GM12878 (cell line): ENCODE results near the gene CLIC3. TPM values are rescaled to one million over a fixed set of nuclear protein-coding genes. Genes with fewer than 3 reads are reported as not detected.

Source experiments
- ATAC-seq: fragments of 200-7000 bp; cut with Tn5 transposase; 3 replicates; pipeline ENCODE4 v1.9.1; 2020; ENCODE audit warnings: mild to moderate bottlenecking, moderate library complexity
- BruUV-seq: library from RNA; stranded (reverse); fragments of 400-500 nt; replicated peaks from 2 replicates; lab custom pipeline; 2021; lab: Mats Ljungman, UMichigan
- CTCF ChIA-PET: fragments of 300-600 bp; sonication (Branson Sonifier 250); formaldehyde crosslinking; extraction: SDS; loops from one replicate; lab custom pipeline; 2021; ENCODE audit warnings: inconsistent platforms; lab: Yijun Ruan, JAX
- POLR2A ChIA-PET: fragments of 350-600 bp; formaldehyde crosslinking; extraction: SDS; loops from one replicate; lab custom pipeline; 2021; ENCODE audit warnings: inconsistent platforms; lab: Charles Lee
- RAD21 ChIA-PET: fragments of 300-600 bp; sonication (Branson Sonifier 250); formaldehyde crosslinking; loops from one replicate; lab custom pipeline; 2023; ENCODE audit warnings: antibody characterized with exemption; ENCODE audit not compliant: unreplicated experiment; lab: Charles Lee
- SMC1A ChIA-PET: fragments of 300-600 bp; sonication (Branson Sonifier 250); formaldehyde crosslinking; loops from one replicate; lab custom pipeline; 2023; ENCODE audit not compliant: unreplicated experiment, uncharacterized antibody; lab: Charles Lee
- DNase-seq: peaks from one replicate; pipeline ENCODE4 v3.0.0-alpha.2; 2011; ENCODE audit warnings: low read depth, low spot score
- FAIRE-seq: peaks from 3 replicates; lab custom pipeline; 2011; peaks lifted over from hg19 to GRCh38; lab: Jason Lieb, UNC
- H2AFZ ChIP-seq: 2 replicates; pipeline ENCODE4 v1.6.0; 2011; ENCODE audit warnings: low read depth, low read length, control low read depth; ENCODE audit not compliant: control insufficient read depth
- H3K27ac ChIP-seq: 2 replicates; pipeline ENCODE4 v1.5.1; 2011; ENCODE audit warnings: control low read depth; ENCODE audit not compliant: control insufficient read depth, insufficient read depth
- H3K27me3 ChIP-seq, 2 experiments: replicated peaks in 1 of 2; 2 replicates each; pipeline versions ENCODE4 v1.6.0 to v1.6.1; 2011; ENCODE audit warnings: low read length in 1 of 2; ENCODE audit not compliant: control insufficient read depth in 2 of 2, insufficient read depth in 2 of 2
- H3K36me3 ChIP-seq, 2 experiments: 2 replicates each; pipeline ENCODE4 v1.5.1; 2011; ENCODE audit warnings: low read length in 1 of 2; ENCODE audit not compliant: control insufficient read depth in 2 of 2, insufficient read depth in 2 of 2
- H3K4me1 ChIP-seq: 2 replicates; pipeline ENCODE4 v1.6.1; 2011; ENCODE audit warnings: mild to moderate bottlenecking, low read length, moderate library complexity, mixed read lengths; ENCODE audit not compliant: control insufficient read depth, insufficient read depth
- H3K4me2 ChIP-seq: 2 replicates; pipeline ENCODE4 v1.6.0; 2011; ENCODE audit warnings: control low read depth; ENCODE audit not compliant: control insufficient read depth, insufficient read depth
- H3K4me3 ChIP-seq: fragments of 200-600 bp; sonication (generic); 2 replicates; pipeline ENCODE4 v1.5.1; 2016
- H3K79me2 ChIP-seq: 2 replicates; pipeline ENCODE4 v1.6.0; 2011; ENCODE audit warnings: low read length; ENCODE audit not compliant: control insufficient read depth, insufficient read depth
- H3K9ac ChIP-seq: 2 replicates; pipeline ENCODE4 v1.8.0; 2011; ENCODE audit warnings: low read length, control low read depth, mixed read lengths; ENCODE audit not compliant: control insufficient read depth, insufficient read depth
- H3K9me3 ChIP-seq: replicated peaks from 3 replicates; pipeline ENCODE4 v1.5.1; 2011; ENCODE audit warnings: mild to moderate bottlenecking, low read length; ENCODE audit not compliant: control insufficient read depth, insufficient read depth
- H4K20me1 ChIP-seq: 2 replicates; pipeline ENCODE4 v1.6.0; 2011; ENCODE audit not compliant: control insufficient read depth, insufficient read depth
- ASH2L ChIP-seq: fragments of 300-600, 200-600 bp; sonication (generic); IDR thresholded peaks from 2 replicates; pipeline ENCODE4 v1.6.1; 2017; ENCODE audit warnings: low read depth, mild to moderate bottlenecking, borderline replicate concordance
- BHLHE40 ChIP-seq, 2 experiments: fragments of 450-650 bp in 1 of 2; IDR thresholded peaks; 2 replicates each; pipeline ENCODE4 v1.6.1; 2011 to 2017; ENCODE audit warnings: low read depth in 2 of 2, borderline replicate concordance in 1 of 2, improper control_type of control experiment in 1 of 2, low read length in 1 of 2, mild to moderate bottlenecking in 1 of 2
- CUX1 ChIP-seq: IDR thresholded peaks from 2 replicates; pipeline ENCODE4 v1.6.1; 2012; ENCODE audit warnings: improper control_type of control experiment, low read depth, low read length; ENCODE audit not compliant: insufficient replicate concordance
- MAX ChIP-seq: IDR thresholded peaks from 2 replicates; pipeline ENCODE4 v1.6.1; 2012; ENCODE audit warnings: low read depth, low read length, improper control_type of control experiment
- NFXL1 ChIP-seq: fragments of 450-650 bp; IDR thresholded peaks from 2 replicates; pipeline ENCODE4 v1.6.1; 2017; ENCODE audit warnings: antibody characterized with exemption, mild to moderate bottlenecking, borderline replicate concordance
- POLR2A ChIP-seq: IDR thresholded peaks from 2 replicates; pipeline ENCODE4 v1.6.1; 2011; ENCODE audit warnings: low read depth, mild to moderate bottlenecking, low read length
- SPI1 ChIP-seq: IDR thresholded peaks from 2 replicates; pipeline ENCODE4 v1.6.1; 2011; ENCODE audit warnings: low read depth, mild to moderate bottlenecking, low read length, moderate library complexity, borderline replicate concordance; ENCODE audit not compliant: insufficient read depth
- ZNF274 ChIP-seq: IDR thresholded peaks from one replicate; pipeline ENCODE4 v1.8.0; 2011; ENCODE audit not compliant: insufficient read length, insufficient read depth
- WGBS: methylation state at CpG from one replicate; pipeline ENCODE4 v1.1.6; 2016; ENCODE audit warnings: low lambda C conversion rate; ENCODE audit not compliant: insufficient replicate concordance, insufficient coverage; ENCODE audit errors: missing lambda C conversion rate; 5-methylcytosine and 5-hydroxymethylcytosine counted together
- in situ Hi-C: fragments of 300-500 bp; cut with MboI; formaldehyde crosslinking; loops from 9 replicates; pipeline ENCODE4 v1.14.3; 2018; ENCODE audit warnings: mixed read lengths
- intact Hi-C: fragments of 100-400 bp; cut with micrococcal nuclease; formaldehyde crosslinking; loops from one replicate; pipeline ENCODE4 v1.14.2; 2022; ENCODE audit not compliant: unreplicated experiment
- polyA plus RNA-seq, 11 experiments: library from polyadenylated mRNA; depleted of rRNA in 4 of 11; unstranded in 6 of 11; stranded (reverse) in 5 of 11; fragments of >200 nt; fragmentation: Nextera tagmentation in 4 of 11; fragmentation: Illumina TruSeq in 1 of 11; extraction: Ambion mirVana in 4 of 11; extraction: Trizol in 1 of 11; gene quantifications; 1 replicate in 1 of 11; 2 replicates in 10 of 11; pipeline versions ENCODE4 v1.2.1 to v1.2.3, GENCODE V29; 2011 to 2016; ENCODE audit warnings: inconsistent platforms in 2 of 11, missing spikeins in 2 of 11, low read depth in 1 of 11
- total RNA-seq, 4 experiments: library from RNA; depleted of rRNA in 3 of 4; stranded (reverse); fragments of >200 nt in 3 of 4; fragmentation: Illumina TruSeq in 1 of 4; extraction: Trizol in 1 of 4; gene quantifications; 2 replicates each; pipeline versions ENCODE4 v1.2.1 to v1.2.3, GENCODE V29; 2013 to 2021

The CLIC3 gene
- total and polyA plus RNA-seq, 10 of the 15 experiments (the other 5 are each of a cell fraction or from before 2014, with no cell fraction given): 0.31 TPM; not detected in 9

GRCh38 chr9:136994180-136994887 is 2.0 kb downstream of the CLIC3 start:
- H3K79me2 ChIP-seq: no peaks in the 10 kb centered on the region; the same call in 1 of the 2 replicates
- peaks cover 2 to 6% of the 10 kb centered on the region in 2 experiments; a peak in 3 of 4 replicates for H3K27me3 ChIP-seq
- ChIA-PET CTCF (interaction anchor here (0.7 to 1.0 kb wide), 2 partner anchors 41 to 152 kb away, joined by 3 read pairs; partner anchors contain the start of gene AJM1), SMC1A (no interaction called here), POLR2A (no interaction called here), RAD21 (no interaction called here)
- in situ Hi-C loops: no loop called here
- FAIRE-seq (no peak), ATAC-seq (no peak), DNase-seq (no peak)
- H3K4me3 ChIP-seq: no peak overlapping the region
- intact Hi-C loops: no loop called here
- H3K9me3 ChIP-seq: no peaks in the 10 kb centered on the region; the same call in 2 of the 3 replicates
- no peaks in the 10 kb centered on the region for H4K20me1 ChIP-seq
- peaks cover 33% of the 10 kb centered on the region for H3K4me1 ChIP-seq
- 97% methylated on average over 47 of the region's 54 CpGs for WGBS
- no peak overlapping the region for H3K27ac ChIP-seq
- H3K36me3 ChIP-seq: no peaks in the 10 kb centered on the region
- H3K9ac ChIP-seq: no peak overlapping the region
- no TSS peak for BruUV-seq
- H2AFZ ChIP-seq: no peak overlapping the region
- TF ChIP-seq POLR2A (no peak), NFXL1 (no peak), MAX (no peak), ASH2L (no peak), ZNF274 (no peak), SPI1 (no peak), CUX1 (no peak), BHLHE40 (IDR thresholded peaks at IDR 0.05; ENCODE audit: borderline replicate concordance in 1 of 2, low read depth in 2 of 2, low read length in 1 of 2) (no peak)
- H3K4me2 ChIP-seq: no peak overlapping the region
